GM11168 (cell line): ENCODE data around the gene GLG1.
"Not testable (repeated sequence)": the region's sequence is repeated elsewhere in the genome, so short reads cannot be mapped to it uniquely, and the experiment has no call there.

Experiments used
- in situ Hi-C: fragments of 300-500 bp; cut with MboI; formaldehyde crosslinking; loops from one replicate; pipeline ENCODE4 v1.12.0; 2022; ENCODE audit warnings: low sequenced_read_pairs; ENCODE audit not compliant: unreplicated experiment

GLG1 gene

GRCh38 chr16:74455213-74455612 lies 151.7 kb downstream of the GLG1 start:
- in situ Hi-C loops = no loop called here

GRCh38 chr16:74451951-74452758 lies 154.8 kb downstream of the GLG1 start:
- in situ Hi-C loops = no loop called here

- in situ Hi-C loops = no loop called here
These were observed 155.8 kb downstream of the GLG1 start for GRCh38 chr16:74450967-74451760.

GRCh38 chr16:74450236-74450635 lies 156.7 kb downstream of the GLG1 start:
- in situ Hi-C loops = no loop called here

GRCh38 chr16:74449470-74449869 lies 157.4 kb downstream of the GLG1 start:
- in situ Hi-C loops = no loop called here

- in situ Hi-C loops = no loop called here
These were observed 157.9 kb downstream of the GLG1 start for GRCh38 chr16:74448990-74449389.

GRCh38 chr16:74447578-74447977 lies 159.3 kb downstream of the GLG1 start:
- in situ Hi-C loops = no loop called here

- in situ Hi-C loops = no loop called here
These were observed 160.0 kb downstream of the GLG1 start for GRCh38 chr16:74446866-74447265.

- in situ Hi-C loops = not testable (repeated sequence)
These were observed 163.1 kb downstream of the GLG1 start for GRCh38 chr16:74443624-74444346.

GRCh38 chr16:74439685-74440084 lies 167.2 kb downstream of the GLG1 start:
- in situ Hi-C loops = no loop called here

GRCh38 chr16:74438492-74438979 lies 168.4 kb downstream of the GLG1 start:
- in situ Hi-C loops = no loop called here

GRCh38 chr16:74431516-74431915 lies 175.4 kb downstream of the GLG1 start:
- in situ Hi-C loops = no loop called here

- in situ Hi-C loops = not testable (repeated sequence)
These were observed 176.7 kb downstream of the GLG1 start for GRCh38 chr16:74430036-74430712.

- in situ Hi-C loops = loop anchor here (5.0 kb wide), 1 partner anchor 101 kb away; no protein-coding TSS in a partner anchor
These were observed 178.4 kb downstream of the GLG1 start for GRCh38 chr16:74428493-74428892.

- in situ Hi-C loops = loop anchor here (5.0 kb wide), 1 partner anchor 98 kb away; no protein-coding TSS in a partner anchor
These were observed 181.2 kb downstream of the GLG1 start for GRCh38 chr16:74425751-74426150.

GRCh38 chr16:74423721-74424120 lies 183.2 kb downstream of the GLG1 start:
- in situ Hi-C loops = not testable (repeated sequence)

- in situ Hi-C loops = not testable (repeated sequence)
These were observed 184.8 kb downstream of the GLG1 start for GRCh38 chr16:74422086-74422485.

- in situ Hi-C loops = not testable (repeated sequence)
These were observed 185.5 kb downstream of the GLG1 start for GRCh38 chr16:74421482-74421785.

GRCh38 chr16:74420612-74421481 lies 186.1 kb downstream of the GLG1 start, which contains the start of gene CLEC18B:
Gene CLEC18B, minus strand, starts transcription at chr16:74421478. Its CDS starts 208 bp downstream, at chr16:74421270.
- in situ Hi-C loops = not testable (repeated sequence)
